Measurements from ENCODE around the gene GSK3B.

Gene GSK3B

DNA sequence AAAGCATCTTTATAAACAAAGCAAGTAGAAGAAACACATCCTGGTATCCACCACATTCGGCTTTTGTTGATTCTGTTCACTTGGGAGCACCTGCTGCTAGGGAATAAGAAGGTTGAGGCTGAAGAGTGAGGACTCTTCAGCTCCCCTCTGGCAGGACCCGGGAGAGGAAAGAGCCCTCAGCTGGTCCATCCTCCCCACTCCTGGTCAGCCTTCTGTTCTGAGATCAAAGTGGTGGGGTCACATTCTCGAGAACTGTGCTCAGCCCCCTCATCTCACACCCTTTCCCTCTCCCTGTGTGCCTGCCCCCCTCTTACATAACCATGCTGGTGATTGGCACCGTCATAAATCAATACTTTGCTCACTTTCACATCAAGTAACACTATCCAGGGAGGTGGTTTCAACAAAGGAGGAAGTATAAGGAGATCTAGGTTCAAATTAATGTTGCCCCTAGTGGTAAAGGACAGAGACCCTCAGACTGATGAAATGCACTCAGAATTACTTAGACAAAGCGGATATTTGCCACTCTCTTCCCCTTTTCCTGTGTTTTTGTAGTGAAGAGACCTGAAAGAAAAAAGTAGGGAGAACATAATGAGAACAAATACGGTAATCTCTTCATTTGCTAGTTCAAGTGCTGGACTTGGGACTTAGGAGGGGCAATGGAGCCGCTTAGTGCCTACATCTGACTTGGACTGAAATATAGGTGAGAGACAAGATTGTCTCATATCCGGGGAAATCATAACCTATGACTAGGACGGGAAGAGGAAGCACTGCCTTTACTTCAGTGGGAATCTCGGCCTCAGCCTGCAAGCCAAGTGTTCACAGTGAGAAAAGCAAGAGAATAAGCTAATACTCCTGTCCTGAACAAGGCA lies 312.7 kb downstream of the GSK3B start, which contains the start of gene NR1I2:
NR1I2 (plus strand) TSS at position 772 of the 869 bp plus-strand sequence.
- no peak for DNase-seq

DNA sequence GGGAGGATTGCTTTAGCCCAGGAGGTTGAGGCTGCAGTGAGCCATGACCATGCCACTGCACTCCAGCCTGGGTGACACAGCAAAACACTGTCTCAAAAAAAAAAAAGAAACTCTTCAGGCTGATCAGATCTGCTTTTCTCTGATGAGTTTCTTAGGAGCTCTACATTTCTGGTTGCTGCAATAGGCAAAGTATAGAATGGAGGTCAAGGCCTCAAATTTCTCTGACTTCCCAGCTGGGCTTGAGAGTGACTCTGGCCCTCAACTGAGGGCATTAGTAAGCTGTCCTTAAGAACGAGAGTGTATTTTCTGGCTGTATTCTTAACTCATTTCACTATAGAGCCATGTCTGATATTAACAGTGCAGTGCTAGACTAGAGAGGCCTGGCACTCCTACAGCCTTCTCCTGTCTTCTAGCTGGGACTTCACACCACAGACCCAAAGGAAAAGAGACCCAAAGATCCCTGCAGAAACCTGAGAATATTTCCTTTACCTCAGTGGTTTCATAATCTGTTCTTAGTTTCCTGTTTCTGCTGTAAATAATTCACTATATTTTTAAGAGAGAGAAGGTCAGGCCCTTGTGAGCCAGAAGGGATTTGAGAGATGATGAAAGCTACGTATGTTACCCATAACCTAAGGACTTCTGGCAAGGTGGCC lies 314.4 kb downstream of the GSK3B start:
- DNase-seq, result no peak

DNA sequence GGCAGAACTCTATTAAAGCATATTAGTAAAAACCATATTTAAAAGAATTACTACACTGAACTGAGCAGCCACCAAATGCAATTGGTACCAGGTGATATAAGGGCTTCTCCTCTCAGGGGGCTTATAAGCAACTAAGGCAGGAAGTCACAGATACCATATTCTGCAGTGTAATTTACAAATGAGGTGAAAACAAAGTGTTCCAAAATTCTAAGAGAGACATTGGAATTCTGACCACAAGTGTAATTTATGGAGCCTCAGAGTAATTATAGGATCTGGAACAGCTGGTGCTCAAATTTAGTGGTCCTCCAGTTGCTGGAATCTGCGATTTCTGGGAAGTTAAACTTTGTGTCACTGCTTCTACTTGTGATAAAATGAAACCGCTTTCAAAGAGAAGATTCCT lies 315.4 kb downstream of the GSK3B start:
- no peak for DNase-seq

DNA sequence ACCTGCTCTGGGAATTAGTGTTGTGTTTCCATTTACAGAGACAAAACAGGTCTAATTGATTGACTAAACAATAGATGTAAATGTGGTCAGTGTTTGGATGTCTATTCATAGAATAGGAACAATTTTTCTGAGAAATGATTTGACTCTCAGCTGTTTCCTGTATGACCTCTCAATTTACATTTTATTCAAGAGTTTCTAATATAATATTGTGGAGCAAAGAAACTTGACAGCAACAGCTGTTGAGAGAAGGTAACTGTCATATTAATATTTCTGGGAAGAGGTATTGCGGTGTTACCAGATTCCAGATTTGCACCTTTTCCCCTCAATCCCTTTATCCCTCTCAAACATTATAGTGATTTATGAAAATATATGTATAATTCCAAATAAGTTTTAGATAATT lies 316.1 kb downstream of the GSK3B start:
- no peak for DNase-seq

DNA sequence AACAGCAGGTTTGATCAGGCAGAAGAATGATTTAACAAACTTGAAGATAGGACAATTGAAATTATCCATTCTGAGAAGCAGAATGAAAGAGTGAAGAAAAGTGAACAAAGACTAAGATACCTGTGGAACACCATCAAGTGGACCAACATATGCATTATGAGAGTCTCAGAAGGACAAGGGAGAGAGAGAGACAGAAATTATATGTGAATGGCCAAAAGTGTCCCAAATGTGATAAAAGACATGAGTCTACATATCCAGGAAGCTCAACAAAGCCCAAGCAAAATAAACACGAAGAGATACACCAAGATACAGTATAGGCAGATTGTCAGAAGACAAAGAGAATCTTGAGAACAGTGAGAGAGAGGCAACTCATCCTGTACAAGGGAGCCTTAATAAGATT lies 317.9 kb downstream of the GSK3B start:
- no peak for DNase-seq

DNA sequence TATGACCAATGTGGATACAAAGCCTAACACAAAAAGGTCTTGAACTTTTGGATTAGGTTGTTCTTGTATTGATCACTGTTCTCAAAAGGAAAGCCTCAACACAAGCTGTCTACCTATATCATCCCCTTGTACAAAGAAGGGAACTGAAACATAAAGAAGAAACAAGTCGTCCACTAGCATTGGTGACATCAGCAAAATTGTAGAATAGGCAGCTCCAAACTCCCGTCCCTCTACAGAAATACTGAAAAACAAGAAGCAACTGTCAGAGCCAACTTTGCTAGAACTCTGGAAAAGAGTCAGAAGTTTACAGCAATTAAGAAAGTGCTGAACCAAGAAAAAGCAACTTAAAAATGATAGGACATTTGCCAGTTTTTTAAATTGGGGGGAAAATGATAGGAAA lies 319.8 kb downstream of the GSK3B start:
- no peak for DNase-seq
